ENCODE data around the gene OBSCN.

OBSCN gene

DNA sequence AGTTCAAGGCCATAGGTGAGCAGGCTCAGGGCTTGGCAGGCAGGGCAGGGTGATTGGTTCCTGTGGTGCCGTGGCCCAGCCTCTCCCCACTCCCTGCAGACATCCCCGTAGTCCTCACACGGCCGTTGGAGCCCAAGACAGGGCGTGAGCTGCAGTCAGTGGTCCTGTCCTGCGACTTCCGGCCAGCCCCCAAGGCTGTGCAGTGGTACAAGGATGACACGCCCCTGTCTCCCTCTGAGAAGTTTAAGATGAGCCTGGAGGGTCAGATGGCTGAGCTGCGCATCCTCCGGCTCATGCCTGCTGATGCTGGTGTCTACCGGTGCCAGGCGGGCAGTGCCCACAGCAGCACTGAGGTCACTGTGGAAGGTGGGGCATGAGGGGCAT is 71.9 kb downstream of the OBSCN start:
- no peak for DNase-seq

DNA sequence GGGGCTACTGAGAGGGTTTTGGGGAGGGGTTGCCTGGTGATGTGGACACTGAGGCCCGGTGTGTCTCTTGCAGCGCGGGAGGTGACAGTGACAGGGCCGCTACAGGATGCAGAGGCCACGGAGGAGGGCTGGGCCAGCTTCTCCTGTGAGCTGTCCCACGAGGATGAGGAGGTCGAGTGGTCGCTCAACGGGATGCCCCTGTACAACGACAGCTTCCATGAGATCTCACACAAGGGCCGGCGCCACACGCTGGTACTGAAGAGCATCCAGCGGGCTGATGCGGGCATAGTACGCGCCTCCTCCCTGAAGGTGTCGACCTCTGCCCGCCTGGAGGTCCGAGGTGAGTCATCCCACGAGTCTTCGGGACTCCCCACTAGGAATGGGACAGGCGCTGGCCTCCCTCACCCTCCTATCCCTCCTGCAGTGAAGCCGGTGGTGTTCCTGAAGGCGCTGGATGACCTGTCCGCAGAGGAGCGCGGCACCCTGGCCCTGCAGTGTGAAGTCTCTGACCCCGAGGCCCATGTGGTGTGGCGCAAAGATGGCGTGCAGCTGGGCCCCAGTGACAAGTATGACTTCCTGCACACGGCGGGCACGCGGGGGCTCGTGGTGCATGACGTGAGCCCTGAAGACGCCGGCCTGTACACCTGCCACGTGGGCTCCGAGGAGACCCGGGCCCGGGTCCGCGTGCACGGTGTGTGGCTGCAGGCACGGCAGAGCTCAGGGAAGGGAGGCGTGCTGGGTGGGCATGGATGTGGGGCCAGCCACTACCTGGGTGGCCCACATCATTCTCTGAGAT is 72.5 kb downstream of the OBSCN start:
- DNase-seq = no peak

DNA sequence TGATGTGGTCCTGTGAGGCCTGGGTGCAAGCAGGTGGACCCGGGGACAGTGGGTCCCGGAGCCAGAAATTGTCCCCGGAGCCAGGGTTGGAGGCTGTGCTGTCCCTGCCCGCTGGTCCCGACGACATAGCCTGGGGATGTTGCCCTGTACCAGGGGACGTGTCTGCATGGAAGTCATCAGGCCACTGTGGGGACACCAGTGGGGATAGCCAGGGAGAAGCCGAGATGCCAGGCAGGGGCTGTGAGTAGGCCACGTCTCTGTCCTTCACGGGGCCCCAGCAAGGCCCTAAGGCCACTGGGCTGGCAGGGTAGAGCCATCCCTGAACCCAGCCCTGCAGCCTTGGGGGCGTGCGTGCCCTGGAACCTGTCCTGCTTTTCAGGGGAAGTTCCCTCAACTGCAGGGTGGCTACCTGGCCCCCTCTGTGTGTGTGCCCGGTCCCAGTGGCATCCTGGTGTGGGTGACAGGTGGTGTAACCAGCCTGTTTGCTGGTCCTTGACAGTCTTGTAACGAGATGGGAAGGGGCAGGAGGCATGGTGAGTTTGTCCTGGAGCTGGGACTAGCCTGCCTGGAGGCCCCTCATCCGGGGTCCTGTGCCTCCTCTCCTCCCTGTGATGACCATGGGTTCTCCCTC is 73.2 kb downstream of the OBSCN start:
- DNase-seq = no peak

DNA sequence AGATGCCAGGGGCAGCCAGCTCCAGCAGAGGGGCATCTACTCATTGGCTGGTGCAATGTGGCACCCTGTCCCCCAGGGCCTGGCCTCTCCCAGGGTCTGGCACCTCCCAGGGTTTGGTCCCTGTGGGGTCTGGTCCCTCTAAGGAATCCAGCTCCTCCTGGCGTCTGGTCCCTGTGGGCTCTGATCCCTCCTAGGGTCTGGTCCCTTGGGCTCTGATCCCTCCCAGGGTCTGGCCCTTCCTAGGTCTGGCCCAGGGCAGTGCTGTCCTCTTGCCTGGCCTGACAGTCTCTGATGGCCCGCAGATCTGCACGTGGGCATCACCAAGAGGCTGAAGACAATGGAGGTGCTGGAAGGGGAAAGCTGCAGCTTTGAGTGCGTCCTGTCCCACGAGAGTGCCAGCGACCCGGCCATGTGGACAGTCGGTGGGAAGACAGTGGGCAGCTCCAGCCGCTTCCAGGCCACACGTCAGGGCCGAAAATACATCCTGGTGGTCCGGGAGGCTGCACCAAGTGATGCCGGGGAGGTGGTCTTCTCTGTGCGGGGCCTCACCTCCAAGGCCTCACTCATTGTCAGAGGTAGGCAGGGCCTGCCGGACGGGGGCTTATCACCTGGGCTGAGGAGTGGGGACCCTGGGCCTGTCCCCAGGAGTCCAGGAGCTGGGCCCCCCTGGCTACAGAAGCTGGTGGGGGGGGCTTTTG is 73.9 kb downstream of the OBSCN start:
- DNase-seq = no peak

DNA sequence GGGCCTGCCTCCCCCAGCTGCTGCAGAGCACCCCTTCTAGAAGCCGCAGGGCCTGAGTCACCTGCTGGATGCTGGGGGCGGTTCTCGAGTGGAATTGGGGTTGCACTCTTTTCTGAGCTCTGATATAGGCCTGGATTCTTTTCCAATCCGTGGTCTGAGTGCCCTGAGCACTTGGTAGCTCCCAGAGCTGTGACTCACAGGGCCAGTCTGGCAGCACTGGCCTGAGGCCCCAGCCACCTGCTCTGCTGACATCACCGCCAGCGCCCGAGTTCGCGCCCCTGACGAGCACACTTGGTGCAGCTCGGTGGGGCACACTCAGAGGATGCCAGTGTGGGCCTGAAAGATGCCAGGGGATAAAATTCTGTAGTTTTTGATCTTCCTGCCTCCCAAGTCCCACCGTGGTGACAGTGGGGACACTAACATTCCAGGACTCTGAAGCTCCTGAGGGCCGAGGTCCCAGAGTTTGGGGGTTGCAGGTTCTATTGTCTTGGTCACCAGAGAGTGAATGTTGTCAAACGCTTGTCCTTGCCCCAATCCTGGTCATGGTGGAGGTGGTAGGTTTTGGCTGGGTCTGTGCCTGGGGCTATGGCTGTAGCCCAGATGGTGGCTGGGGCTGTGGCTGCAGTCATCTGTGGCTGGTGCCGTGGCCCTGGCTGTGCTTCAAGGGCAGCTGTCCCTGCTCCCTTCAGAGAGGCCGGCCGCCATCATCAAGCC is 74.6 kb downstream of the OBSCN start:
- DNase-seq = no peak

DNA sequence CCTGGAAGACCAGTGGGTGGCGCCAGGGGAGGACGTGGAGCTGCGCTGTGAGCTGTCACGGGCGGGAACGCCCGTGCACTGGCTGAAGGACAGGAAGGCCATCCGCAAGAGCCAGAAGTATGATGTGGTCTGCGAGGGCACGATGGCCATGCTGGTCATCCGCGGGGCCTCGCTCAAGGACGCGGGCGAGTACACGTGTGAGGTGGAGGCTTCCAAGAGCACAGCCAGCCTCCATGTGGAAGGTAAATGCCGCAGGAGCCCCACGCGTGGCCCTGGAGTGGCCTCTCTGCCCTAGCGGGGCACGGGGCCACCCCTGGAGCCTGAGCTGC is 75.2 kb downstream of the OBSCN start:
- peak; percentile 16 for DNase-seq

DNA sequence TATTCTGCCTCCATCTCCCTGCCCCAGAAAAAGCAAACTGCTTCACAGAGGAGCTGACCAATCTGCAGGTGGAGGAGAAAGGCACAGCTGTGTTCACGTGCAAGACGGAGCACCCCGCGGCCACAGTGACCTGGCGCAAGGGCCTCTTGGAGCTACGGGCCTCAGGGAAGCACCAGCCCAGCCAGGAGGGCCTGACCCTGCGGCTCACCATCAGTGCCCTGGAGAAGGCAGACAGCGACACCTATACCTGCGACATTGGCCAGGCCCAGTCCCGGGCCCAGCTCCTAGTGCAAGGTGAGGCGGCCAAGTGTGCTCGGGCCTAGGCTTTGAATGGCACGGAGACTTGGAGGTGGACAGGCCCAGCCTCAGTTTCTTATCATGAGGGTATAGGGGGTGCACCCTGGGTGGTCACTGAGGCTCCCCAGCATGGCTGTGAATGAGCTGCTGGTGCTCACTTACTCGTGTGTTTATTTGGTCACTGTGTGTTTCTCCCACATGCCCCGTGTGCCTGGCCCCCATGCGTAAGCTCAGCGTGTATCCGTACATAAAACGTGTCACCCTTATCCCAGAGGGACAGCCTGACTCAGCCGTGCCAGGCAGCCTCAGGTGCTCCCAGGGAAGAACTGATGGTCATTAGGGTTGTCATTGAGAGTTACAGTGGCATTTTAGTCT is 75.8 kb downstream of the OBSCN start:
- peak; percentile 7 for DNase-seq

DNA sequence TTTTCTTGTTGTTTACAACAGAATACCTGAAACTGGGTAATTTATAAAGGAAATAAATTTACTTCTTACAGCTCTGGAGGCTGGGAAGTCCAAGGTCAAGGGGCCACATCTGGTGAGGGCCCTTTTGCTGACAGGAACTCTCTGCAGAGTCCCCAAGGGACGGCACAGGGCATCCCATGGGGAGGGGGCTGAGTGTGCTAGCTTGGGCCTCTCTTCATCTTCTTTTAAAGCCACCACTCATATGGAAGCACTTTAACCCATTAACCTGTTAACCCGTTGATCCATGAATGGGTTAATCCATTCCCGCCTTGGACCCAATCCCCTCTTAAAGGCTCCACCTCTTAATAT is 76.3 kb downstream of the OBSCN start:
- no peak for DNase-seq

DNA sequence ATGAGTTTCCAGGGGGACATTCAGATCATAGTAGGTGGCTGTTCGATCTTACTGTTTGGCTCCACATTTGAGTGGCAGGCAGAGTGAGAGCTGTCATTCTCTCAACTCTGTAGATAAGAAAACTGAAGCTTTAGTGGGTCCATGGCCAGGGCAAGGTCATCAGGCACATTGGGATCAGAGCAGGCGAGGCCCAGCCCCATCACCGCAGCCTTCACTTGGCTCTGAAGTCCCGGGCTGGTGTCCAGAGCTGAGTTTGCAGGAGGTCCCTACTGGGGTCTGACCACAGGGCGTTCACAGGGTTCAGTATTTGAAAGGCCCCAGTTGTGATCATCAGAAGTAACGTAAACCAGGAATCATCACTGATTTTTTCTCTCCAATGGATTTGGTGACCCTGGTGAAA is 76.7 kb downstream of the OBSCN start:
- no peak for DNase-seq

DNA sequence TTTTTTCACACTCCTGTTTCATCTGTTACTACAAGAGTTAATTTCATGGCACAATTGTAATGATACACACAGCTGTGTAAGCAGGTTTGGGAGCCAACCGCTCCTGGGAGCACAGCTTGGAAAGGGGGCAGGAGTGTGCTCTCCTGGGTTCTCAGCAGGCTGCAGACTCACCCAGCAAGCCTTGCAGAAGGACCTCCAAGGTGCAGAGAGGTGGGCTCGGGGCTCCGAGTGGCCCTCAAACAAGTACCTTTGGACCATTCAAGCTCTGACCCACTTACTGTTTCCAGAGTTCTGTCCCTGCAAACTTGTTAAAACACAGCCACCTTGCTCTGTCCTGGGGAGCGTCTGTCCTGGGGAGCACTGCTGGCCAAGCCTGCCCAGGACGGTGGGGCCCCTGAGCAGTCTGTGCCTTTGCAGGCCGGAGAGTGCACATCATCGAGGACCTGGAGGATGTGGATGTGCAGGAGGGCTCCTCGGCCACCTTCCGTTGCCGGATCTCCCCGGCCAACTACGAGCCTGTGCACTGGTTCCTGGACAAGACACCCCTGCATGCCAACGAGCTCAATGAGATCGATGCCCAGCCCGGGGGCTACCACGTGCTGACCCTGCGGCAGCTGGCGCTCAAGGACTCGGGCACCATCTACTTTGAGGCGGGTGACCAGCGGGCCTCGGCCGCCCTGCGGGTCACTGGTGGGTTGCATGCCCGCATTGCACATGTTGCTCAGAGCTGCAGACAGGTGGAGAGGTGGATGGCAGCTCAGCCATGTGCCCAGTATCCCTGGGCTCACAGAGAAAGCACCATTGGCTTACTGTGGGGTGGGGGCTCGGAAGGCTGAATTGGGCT is 78.0 kb downstream of the OBSCN start:
- peak; percentile 13 for DNase-seq

DNA sequence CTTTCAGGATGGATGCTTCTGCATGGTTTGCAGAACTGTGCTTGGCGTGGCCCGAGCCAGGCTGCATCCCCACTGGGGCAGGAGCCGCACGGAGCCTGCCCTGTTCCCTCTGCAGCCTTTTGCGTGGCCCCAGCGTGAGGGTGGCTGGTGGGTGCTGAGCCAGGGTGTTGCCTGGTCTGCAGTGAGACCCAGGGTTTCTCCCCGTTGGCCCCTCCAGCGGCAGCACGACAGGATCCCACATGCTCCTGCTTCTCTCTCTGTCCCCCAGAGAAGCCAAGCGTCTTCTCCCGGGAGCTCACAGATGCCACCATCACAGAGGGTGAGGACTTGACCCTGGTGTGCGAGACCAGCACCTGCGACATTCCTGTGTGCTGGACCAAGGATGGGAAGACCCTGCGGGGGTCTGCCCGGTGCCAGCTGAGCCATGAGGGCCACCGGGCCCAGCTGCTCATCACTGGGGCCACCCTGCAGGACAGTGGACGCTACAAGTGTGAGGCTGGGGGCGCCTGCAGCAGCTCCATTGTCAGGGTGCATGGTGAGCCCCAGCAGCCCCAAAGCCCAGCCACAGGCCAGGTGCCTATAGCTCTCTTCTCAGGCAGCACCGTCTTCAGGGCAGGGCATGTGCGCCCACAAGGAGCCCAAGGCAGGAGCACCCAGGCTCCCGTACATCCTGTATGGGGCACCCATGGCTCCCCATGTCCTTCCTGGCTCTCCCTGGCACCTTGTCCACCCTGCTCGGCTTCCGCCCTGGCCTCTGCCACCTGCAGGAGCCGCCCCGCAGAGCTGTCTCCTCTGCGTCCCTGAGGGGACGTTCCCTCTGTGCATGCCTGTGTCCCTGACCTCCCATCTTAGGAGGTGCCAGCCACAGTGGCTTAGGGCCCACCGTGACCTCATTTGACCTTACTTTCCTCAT is 78.9 kb downstream of the OBSCN start:
- peak; percentile 10 for DNase-seq

DNA sequence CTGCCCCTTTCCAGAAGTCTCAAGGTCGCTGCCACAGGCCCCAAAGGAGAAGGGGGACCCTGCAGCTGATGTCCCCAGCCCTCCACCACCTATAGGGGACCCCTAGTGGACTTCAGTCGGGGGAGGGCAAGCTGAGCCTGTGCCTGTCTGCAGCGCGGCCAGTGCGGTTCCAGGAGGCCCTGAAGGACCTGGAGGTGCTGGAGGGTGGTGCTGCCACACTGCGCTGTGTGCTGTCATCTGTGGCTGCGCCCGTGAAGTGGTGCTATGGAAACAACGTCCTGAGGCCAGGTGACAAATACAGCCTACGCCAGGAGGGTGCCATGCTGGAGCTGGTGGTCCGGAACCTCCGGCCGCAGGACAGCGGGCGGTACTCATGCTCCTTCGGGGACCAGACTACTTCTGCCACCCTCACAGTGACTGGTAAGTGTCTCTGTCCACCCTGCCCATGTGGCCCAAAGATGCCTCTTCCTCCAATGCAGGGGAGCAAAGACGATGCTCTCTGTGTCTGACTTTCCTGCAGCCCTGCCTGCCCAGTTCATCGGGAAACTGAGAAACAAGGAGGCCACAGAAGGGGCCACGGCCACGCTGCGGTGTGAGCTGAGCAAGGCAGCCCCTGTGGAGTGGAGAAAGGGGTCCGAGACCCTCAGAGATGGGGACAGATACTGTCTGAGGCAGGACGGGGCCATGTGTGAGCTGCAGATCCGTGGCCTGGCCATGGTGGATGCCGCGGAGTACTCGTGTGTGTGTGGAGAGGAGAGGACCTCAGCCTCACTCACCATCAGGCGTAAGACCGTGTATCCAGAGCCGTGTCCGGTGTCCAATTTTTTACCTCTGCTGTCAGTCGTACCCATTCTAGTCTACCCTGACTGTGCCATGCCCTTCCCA is 79.9 kb downstream of the OBSCN start:
- DNase-seq = no peak

DNA sequence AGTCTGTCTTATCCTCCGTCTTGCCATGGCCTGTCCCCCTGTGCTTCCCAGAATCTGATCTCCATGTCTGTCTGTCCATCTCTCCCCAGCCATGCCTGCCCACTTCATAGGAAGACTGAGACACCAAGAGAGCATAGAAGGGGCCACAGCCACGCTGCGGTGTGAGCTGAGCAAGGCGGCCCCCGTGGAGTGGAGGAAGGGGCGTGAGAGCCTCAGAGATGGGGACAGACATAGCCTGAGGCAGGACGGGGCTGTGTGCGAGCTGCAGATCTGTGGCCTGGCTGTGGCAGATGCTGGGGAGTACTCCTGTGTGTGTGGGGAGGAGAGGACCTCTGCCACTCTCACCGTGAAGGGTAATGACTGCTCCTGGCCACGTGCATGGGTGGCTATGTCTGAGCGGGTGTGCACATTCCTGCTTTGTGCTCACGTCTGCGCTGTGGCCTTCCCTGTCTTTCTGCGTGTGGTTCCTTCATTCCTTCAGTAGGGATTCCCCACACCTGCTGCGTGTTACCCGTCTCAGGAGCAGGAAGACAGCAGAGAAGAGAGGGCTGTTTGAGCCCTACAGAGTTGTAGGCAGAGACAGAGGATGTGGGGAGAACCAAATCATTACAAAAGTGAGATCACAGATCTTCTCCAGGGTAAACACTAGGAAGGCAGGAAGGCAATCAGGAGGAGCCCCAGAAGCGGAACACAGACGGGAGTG is 80.8 kb downstream of the OBSCN start:
- no peak for DNase-seq

DNA sequence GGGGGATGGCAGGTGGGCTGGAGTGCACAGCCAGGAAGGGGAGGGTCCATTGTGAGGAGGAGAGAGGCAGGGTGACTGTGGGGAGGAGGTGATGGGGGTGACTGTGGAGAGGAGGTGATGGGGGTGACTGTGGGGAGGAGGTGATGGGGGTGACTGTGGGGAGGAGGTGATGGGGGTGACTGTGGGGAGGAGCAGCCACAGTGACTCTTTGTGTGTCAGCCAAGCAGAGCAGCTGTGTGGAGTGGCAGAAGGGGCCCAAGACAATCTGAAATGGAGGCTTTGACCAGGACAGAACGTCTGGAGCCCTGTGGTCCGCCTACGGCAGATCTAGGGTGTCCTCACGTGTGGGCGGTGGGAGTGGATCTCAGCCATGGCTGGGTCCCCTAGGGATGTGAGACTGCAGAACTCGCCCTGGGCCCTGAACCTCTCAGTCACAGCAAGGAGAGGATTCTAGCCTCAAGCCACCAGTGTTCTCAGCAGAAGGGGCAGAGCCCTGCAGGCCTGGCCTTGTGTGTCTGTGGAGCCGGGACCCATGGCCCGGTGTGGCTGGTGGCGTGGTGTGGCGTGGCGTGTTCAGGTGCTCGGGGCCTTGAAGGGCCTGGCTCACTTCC is 81.5 kb downstream of the OBSCN start:
- DNase-seq = no peak

DNA sequence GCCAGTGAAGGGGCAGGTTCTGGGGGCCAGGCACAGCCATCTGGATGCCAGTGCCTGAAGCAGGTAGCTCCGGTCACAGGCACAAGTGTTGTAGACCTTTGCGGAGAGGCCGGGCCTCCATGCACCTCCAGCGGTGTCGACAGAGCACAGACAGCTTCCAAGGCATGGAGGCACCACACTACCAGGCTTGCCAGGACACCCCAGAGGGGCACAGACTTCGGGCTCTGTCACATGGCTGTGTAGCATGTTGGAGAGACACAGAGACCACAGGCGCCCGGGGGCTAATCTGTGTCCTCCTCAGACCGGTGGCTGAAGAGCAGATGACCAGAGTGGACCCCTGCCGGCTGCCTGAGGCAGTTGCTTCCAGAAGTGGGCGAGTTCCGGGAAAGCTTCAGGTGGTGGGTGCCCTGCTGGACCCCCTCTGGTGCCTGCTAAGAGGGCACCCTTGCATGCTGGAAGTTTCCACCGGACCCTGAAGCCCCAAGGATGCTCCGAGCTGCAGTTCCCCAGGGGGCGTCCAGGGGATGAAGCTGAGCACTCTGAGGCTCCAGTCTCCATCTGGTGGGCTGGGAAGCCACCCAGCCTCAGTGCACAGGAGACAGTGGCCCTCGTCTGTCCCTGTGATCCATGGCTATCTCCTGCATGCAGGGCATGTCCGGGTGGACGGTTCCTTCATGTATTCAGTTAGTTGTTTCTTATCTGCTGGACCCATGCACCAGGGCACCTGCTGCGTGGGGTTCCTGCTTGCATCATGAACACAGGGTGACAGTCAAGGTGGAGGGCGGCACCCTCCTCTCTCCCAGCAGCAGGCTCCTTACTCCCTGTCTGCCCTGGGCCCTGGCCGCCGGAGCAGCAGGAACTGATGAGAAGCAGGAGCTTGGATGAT is 82.4 kb downstream of the OBSCN start:
- no peak for DNase-seq

DNA sequence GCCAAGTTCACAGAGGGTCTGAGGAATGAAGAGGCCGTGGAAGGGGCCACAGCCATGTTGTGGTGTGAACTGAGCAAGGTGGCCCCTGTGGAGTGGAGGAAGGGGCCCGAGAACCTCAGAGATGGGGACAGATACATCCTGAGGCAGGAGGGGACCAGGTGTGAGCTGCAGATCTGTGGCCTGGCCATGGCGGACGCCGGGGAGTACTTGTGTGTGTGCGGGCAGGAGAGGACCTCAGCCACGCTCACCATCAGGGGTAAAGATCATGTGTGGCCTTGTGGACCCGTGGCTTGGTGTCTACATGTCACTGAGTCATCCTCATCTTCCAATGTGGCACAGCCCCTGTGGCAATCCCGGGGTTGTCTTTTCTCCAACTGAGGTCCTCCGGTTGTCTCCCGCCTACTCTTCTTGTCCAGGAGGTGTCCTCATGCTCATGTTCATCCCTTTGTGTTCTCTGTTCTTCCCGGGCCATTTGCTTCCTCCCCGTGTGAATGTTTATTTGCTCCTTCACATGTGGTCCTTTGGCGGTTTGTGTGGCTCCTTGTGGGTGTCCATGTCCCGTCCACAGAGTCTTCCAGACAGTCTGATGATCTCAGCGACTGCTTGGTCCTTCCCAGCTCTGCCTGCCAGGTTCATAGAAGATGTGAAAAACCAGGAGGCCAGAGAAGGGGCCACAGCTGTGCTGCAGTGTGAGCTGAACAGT is 84.2 kb downstream of the OBSCN start:
- no peak for DNase-seq

DNA sequence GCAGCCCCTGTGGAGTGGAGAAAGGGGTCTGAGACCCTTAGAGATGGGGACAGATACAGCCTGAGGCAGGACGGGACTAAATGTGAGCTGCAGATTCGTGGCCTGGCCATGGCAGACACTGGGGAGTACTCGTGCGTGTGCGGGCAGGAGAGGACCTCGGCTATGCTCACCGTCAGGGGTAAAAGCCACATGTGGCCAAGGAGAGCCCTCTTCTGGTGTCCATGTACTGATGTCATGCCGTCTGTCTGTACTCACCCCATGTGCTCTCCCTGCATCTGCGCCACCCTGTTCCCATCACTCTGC is 84.7 kb downstream of the OBSCN start:
- no peak for DNase-seq
